ACC112 (cell line): ENCODE measurements around the gene GFER.

Source experiments
- H2AFZ ChIP-seq: fragments of 200-600 bp; sonication (generic); one replicate; pipeline ENCODE4 v1.6.0; 2017; ENCODE audit warnings: antibody characterized with exemption, low read length; ENCODE audit not compliant: unreplicated experiment
- H3K27ac ChIP-seq: fragments of 200-600 bp; sonication (generic); 2 replicates; pipeline ENCODE4 v1.5.1; 2014; ENCODE audit warnings: low read depth, mild to moderate bottlenecking, antibody characterized with exemption, low read length, moderate library complexity
- H3K27me3 ChIP-seq: fragments of 200-600 bp; sonication (generic); 2 replicates; pipeline ENCODE4 v1.6.1; 2014; ENCODE audit warnings: mild to moderate bottlenecking, antibody characterized with exemption, low read length, moderate library complexity, mixed read lengths; ENCODE audit not compliant: insufficient read depth
- H3K36me3 ChIP-seq: fragments of 200-600 bp; sonication (generic); 2 replicates; pipeline ENCODE4 v1.6.1; 2016; ENCODE audit warnings: mild to moderate bottlenecking, antibody characterized with exemption, low read length, moderate library complexity, mixed read lengths; ENCODE audit not compliant: insufficient read depth
- H3K4me1 ChIP-seq: fragments of 200-600 bp; sonication (generic); one replicate; pipeline ENCODE4 v1.6.1; 2016; ENCODE audit warnings: low read length, mixed read lengths; ENCODE audit not compliant: insufficient read depth, unreplicated experiment, control insufficient read depth
- H3K4me3 ChIP-seq: fragments of 200-600 bp; sonication (generic); 2 replicates; pipeline ENCODE4 v1.5.1; 2014; ENCODE audit warnings: mild to moderate bottlenecking, low read depth, low read length
- H3K79me2 ChIP-seq: fragments of 200-600 bp; sonication (generic); one replicate; pipeline ENCODE4 v1.6.0; 2016; ENCODE audit warnings: low read length; ENCODE audit not compliant: control insufficient read depth, unreplicated experiment, insufficient read depth

Gene GFER

DNA sequence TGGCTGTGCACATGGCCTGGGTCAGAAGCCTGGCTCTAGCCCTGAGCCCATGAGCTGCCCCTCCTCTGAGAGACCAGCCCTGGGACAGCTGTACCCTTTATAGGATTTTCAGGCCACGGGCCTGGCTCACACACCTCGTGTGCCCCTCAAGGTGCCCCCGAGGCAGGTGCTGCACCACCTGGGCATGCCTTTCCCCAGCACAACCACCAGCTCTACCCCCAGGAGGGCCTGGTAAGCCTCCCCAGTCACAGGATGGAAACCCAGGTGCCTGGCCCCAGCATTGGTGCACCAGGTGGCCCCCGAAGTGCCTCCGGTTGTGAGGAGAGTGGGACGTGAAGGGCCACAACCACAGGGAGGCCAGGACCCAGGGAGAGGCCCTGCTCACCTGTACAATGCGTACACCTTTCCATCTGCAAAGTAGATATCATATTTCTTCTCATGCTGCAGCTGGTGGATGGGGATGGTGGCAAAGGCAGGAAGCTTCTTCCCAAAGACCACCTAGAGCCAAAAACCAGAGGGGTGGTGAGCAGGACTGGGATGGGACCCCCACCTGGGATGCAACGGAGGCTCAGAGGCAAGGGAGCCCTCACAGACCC lies 19.3 kb downstream of the GFER start:
- H3K36me3 ChIP-seq: peaks cover 15% of the 10 kb centered on the region; the same call in 1 of the 2 replicates

DNA sequence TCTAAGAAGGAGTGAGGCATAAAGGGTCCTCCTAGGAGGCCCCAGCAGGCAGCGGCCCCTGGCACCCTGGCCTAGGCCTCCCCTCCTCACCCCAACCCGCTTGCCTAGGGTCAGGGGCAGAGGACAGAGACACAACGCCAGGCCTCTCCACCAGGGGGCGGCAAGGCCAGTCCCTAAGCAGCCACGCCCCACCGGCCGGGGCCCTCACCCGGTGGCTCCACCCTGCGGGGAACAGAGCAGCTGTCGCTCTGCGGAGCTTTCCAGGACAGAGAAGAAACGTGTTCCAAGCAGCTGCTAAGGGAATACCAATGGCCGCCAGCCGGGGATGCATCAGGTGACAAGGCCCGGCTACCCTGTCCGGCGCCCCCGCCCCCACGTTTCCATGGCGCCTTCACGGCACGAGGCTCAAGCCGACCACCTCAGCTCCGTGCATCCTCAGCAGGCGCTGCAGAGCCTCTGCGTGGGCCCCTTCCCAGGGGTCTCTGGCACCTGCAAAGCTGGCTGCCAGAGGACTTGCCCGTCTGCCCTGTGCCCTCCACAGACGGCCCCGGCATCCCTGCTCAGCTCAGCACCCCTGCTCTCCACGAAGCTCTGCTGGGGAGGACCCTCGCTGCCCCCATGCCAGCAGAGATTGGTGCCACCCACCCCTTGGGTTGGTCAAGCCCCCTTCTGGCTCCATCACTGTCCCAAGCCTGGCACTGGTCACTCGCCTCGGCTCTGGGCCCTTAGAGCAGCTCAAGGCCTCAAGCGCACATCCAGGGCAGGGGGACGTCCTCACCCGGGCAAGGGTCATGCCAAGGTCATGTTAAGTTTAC lies 20.0 kb downstream of the GFER start:
- no peaks in the 10 kb centered on the region for H3K27me3 ChIP-seq
- H3K36me3 ChIP-seq: peaks cover 15% of the 10 kb centered on the region; the same call in 1 of the 2 replicates
- H3K27ac ChIP-seq: no peak overlapping the region
- no peak overlapping the region for H2AFZ ChIP-seq
- H3K4me3 ChIP-seq: no peak overlapping the region
- peaks cover 24% of the 10 kb centered on the region for H3K4me1 ChIP-seq
- peaks cover 61% of the 10 kb centered on the region for H3K79me2 ChIP-seq

More for the DNA sequence above, 19.3 kb downstream of the GFER start:
- H2AFZ ChIP-seq: no peak overlapping the region
- H3K79me2 ChIP-seq: peaks cover 54% of the 10 kb centered on the region
- no peaks in the 10 kb centered on the region for H3K27me3 ChIP-seq
- H3K4me1 ChIP-seq: peaks cover 23% of the 10 kb centered on the region
- H3K27ac ChIP-seq: no peak overlapping the region
- H3K4me3 ChIP-seq: no peak overlapping the region

DNA sequence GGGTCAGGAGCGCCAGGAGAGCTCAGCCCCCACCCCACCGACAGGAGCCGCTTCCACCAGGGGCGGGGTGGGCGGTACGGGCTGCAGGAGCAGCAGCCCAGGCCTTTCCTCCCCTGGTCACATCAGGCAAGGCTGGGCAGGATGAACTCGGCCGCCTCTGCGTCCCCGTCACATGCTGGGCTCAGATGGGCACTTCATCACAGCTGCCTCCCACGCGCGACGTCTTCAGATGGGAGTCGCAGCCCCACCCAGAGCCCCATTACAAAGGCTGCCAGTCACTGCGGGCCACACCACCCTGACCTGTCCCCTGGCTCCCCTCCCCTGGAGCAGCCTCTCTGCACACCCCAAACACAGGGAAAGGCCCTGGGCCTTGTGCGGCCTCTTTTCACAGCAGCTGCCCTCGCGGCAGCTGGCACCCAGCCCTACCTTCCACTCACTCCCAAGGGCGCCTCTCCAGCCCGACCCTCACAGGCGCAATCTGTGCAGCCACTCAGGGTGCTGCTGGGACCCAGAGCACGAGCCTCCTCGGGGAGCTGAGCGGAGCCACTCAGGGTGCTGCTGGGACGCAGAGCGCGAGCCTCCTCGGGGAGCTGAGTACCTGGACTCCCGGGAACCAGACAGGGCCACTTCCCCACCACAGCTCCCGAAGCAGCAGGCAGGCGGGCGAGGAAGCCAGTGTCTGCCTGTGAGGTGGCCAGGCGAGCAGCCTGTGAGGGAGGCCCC lies 21.0 kb downstream of the GFER start:
- H3K27ac ChIP-seq: no peak overlapping the region
- H3K27me3 ChIP-seq: no peaks in the 10 kb centered on the region
- peaks cover 65% of the 10 kb centered on the region for H3K79me2 ChIP-seq
- peaks cover 15% of the 10 kb centered on the region; the same call in 1 of the 2 replicates for H3K36me3 ChIP-seq
- no peak overlapping the region for H2AFZ ChIP-seq
- H3K4me1 ChIP-seq: peaks cover 24% of the 10 kb centered on the region
- no peak overlapping the region for H3K4me3 ChIP-seq

DNA sequence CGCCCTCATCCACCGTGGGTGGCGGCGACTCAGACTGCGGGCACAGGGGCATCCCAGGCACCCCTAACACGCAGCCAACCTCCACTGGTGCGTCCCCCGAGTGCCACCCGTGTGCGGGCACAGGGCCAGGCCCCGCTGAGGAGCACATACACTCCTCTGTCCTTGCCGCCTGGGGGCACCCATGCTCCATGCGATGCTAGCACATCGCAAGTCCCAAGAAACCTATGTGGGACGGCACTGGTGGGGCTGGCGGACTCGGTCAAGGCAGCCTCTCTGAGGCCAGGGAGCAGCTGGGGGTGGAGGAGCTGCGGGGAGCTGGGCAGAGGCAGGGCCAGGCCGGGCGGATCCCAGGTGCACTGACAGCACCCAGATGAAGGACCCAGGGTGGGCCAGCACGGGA lies 21.7 kb downstream of the GFER start:
- Histone ChIP-seq H3K79me2 (peaks cover 72% of the 10 kb centered on the region), H3K4me1 (peaks cover 27% of the 10 kb centered on the region), H3K36me3 (peaks cover 15% of the 10 kb centered on the region; the same call in 1 of the 2 replicates), H3K27me3 (no peaks in the 10 kb centered on the region), H2AFZ (no peak overlapping the region), H3K4me3 (no peak overlapping the region), H3K27ac (no peak overlapping the region)

DNA sequence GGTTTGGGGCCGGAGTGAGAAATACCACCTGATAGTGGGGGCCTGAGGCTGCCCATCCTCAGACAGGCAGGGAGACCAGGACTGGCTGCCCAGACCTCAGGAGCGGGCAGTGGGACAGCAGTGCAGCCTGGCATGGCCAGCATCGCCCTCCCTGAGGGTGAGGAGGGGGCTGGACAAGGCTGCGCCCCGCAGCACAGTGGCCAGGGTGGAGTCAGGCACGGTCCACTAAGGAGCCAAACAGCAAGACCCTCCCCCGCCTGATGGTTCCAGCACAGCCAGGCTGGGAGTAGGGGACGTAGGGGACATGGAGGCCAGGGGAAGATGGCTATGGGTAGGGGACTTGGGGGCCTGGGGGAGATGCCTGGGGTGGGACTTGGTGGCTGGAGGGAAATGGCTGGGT lies 22.3 kb downstream of the GFER start:
- no peak overlapping the region for H3K27ac ChIP-seq
- H3K36me3 ChIP-seq: peaks cover 12% of the 10 kb centered on the region; the same call in 1 of the 2 replicates
- H3K4me1 ChIP-seq: peaks cover 28% of the 10 kb centered on the region
- no peak overlapping the region for H2AFZ ChIP-seq
- H3K27me3 ChIP-seq: no peaks in the 10 kb centered on the region
- H3K79me2 ChIP-seq: peaks cover 74% of the 10 kb centered on the region
- no peak overlapping the region for H3K4me3 ChIP-seq

DNA sequence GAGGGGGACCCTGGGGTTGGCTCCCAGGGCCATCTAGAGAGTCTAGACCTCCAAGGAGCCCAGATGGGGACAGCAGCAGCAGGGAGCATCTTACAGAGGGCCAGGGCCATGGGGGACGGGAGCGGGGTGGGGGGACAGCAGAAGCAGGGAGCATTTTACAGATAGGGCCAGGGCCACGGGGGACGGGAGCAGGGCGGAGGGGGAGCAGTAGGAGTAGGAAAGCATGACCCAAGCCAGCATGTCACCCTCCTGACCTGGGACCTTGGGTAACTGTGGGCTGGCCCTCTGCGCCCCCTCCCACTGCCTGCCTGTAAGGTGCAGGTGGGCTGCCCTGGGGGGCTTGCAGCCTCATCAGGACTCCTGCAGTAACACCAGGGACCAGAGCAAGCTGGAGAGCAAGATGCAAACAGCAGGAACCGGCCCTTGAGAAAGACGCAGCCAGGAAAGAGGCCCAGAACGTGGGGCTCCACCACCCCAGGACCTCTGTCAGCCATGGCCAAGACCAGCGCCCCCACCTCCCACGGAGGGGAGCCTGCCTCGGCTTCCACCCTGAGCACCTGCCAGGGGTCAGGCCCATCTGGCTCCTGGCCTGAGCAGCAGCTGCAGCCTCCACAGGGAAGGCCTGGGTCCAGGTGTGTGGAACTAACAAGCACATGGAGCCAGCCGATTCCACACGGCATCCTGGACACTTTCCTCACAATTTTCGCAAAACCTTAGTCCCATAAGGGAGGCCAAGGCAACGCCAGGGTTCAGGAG lies 23.3 kb downstream of the GFER start:
- H3K36me3 ChIP-seq: 0 out of 2 replicates have a peak, but pooled peaks cover 4% of the 10 kb centered on the region
- H3K27me3 ChIP-seq: no peaks in the 10 kb centered on the region
- H2AFZ ChIP-seq: no peak overlapping the region
- peaks cover 74% of the 10 kb centered on the region for H3K79me2 ChIP-seq
- H3K27ac ChIP-seq: peak overlapping the region; percentile 68
- peak overlapping the region; percentile 83 for H3K4me3 ChIP-seq
- peaks cover 28% of the 10 kb centered on the region for H3K4me1 ChIP-seq

DNA sequence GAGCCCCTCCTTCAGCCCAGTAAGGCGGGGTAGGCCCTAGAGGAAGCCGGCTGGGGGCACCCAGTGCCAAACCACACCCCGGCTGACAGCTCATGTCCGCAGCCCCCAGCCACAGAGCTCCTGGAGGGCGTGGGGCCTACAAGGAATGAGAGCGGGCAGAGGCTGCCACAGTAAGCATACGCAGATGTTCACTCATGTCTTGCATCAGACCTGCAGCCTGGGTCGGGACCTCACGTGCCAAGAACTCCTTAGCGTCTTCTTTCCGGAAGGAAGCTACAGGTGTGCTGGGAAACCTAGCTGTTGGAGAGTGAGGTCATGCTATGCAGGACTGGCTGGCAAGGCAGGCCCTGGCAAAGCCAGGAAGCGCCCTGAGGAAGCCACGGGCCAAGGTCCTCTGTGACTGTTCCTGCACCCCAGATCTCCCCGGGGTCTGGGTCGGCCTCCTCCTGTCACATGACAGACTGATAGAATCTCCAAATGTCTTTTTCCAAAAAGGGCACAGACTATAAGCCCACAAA lies 24.1 kb downstream of the GFER start:
- no peaks in the 10 kb centered on the region for H3K27me3 ChIP-seq

DNA sequence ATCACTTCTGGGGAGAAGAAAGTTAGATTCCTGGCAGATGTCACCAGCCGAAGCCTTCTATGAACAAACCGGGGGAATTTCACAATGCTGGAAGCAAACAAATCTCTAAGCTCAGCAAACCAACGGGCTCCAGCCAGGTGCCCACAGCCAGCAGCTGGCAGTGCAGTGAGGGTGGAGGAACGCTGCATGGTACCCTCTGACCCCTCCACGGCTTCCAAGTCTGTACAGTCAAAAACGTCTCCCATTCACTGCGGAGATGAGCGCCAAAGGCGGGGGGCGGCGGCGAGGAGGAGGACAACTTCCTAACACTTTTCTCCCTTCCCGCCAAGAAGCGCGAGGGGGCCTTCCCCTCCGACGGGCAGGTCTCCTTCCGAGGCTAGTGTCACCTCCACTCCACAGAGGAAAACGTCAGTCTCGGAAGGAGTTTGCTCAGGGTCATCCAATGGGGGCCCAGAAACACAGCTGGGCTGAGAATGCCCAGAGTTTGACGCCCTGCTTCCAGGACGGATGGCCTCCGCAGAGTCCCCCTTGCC lies 24.7 kb downstream of the GFER start:
- H3K4me3 ChIP-seq: peak overlapping the region; percentile 83
- H3K79me2 ChIP-seq: peaks cover 66% of the 10 kb centered on the region
- no peaks in the 10 kb centered on the region for H3K36me3 ChIP-seq
- H3K27ac ChIP-seq: peak overlapping the region; percentile 70
- no peaks in the 10 kb centered on the region for H3K27me3 ChIP-seq
- peaks cover 28% of the 10 kb centered on the region for H3K4me1 ChIP-seq
- H2AFZ ChIP-seq: no peak overlapping the region

More for the DNA sequence above, 24.1 kb downstream of the GFER start:
- Histone ChIP-seq H3K4me1 (peaks cover 28% of the 10 kb centered on the region), H3K36me3 (no peaks in the 10 kb centered on the region), H3K4me3 (peak overlapping the region; percentile 83), H3K27ac (peak overlapping the region; percentile 70), H2AFZ (no peak overlapping the region), H3K79me2 (peaks cover 72% of the 10 kb centered on the region)

DNA sequence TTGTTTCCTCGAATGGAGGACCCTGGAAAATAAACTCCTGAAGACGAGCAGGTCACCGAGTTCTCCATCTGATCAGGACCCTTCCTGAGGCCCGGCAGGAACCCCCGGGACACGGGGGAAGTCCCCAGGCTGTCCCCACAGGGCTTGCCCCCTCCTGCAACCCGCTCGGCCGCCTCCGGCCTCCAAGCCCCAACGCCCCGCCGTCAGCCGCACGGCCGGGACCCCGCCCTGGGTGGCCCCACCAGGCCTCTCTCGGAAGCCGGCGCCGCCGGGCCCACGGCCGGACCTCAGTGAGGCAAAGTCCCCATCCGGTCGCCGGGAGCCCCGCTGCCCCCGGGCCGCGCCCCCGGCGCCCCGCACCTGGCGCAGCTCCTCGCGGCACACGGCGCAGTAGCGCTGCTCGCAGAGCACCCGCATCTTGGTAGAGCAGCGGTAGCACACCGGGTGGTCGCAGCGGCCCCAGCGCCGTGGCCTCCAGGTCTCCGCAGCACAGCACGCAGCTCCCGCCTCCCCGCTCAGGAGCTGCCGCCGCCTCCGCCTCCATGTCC lies 25.2 kb downstream of the GFER start:
- no peaks in the 10 kb centered on the region for H3K27me3 ChIP-seq
- no peak overlapping the region for H2AFZ ChIP-seq
- peaks cover 62% of the 10 kb centered on the region for H3K79me2 ChIP-seq
- H3K27ac ChIP-seq: peak overlapping the region; percentile 70
- H3K4me1 ChIP-seq: peaks cover 25% of the 10 kb centered on the region
- peak overlapping the region; percentile 83 for H3K4me3 ChIP-seq
- H3K36me3 ChIP-seq: no peaks in the 10 kb centered on the region
